MCF 10A (cell line): ENCODE results near the gene ZFAND3. TPM values are rescaled to one million over a fixed set of nuclear protein-coding genes. Genes with fewer than 3 reads are reported as not detected.

Experiments used
- BruUV-seq: library from RNA; stranded (reverse); fragments of 400-500 nt; replicated peaks from 2 replicates; lab custom pipeline; 2021; lab: Mats Ljungman, UMichigan
- CTCF ChIA-PET: fragments of 300-600 bp; sonication (Branson Sonifier 250); formaldehyde crosslinking; extraction: SDS; loops from one replicate; lab custom pipeline; 2021; ENCODE audit warnings: antibody characterized with exemption, inconsistent platforms; lab: Yijun Ruan, JAX
- POLR2A ChIA-PET: fragments of 300-600, 350-650 bp; sonication (Branson Sonifier 250); formaldehyde crosslinking; extraction: SDS; loops from one replicate; lab custom pipeline; 2020; ENCODE audit warnings: antibody characterized with exemption, inconsistent platforms; lab: Yijun Ruan, JAX
- DNase-seq: peaks from one replicate; pipeline ENCODE4 v3.0.0-alpha.2; 2018; ENCODE audit not compliant: unreplicated experiment
- H3K27ac Mint-ChIP-seq: one replicate; pipeline ENCODE4 v1.8.0; 2022; ENCODE audit warnings: mild to moderate bottlenecking, low read depth, mixed read lengths; ENCODE audit not compliant: unreplicated experiment
- H3K27me3 Mint-ChIP-seq: one replicate; pipeline ENCODE4 v1.8.0; 2022; ENCODE audit warnings: mixed read lengths; ENCODE audit not compliant: insufficient read depth, unreplicated experiment
- H3K36me3 Mint-ChIP-seq: one replicate; pipeline ENCODE4 v1.8.0; 2022; ENCODE audit warnings: mild to moderate bottlenecking, moderate library complexity, mixed read lengths; ENCODE audit not compliant: insufficient read depth, unreplicated experiment
- H3K4me1 Mint-ChIP-seq: one replicate; pipeline ENCODE4 v1.8.0; 2022; ENCODE audit warnings: mixed read lengths; ENCODE audit not compliant: insufficient read depth, unreplicated experiment
- H3K4me3 Mint-ChIP-seq: one replicate; pipeline ENCODE4 v1.8.0; 2022; ENCODE audit warnings: mild to moderate bottlenecking, moderate library complexity, mixed read lengths; ENCODE audit not compliant: unreplicated experiment
- H3K9me3 Mint-ChIP-seq: one replicate; pipeline ENCODE4 v1.8.0; 2022; ENCODE audit warnings: mixed read lengths; ENCODE audit not compliant: unreplicated experiment
- intact Hi-C: fragments of 100-400 bp; cut with micrococcal nuclease; formaldehyde crosslinking; loops from 2 replicates; pipeline ENCODE4 v1.14.1; 2022
- total RNA-seq: library from RNA; stranded (reverse); gene quantifications from 2 replicates; pipeline ENCODE4 v1.2.3, GENCODE V29; 2022
- TF ChIP-seq, protein P1 (sequence below): fragments of 200-600 bp; IDR thresholded peaks from one replicate; pipeline ENCODE4 v1.8.0; 2022; ENCODE audit warnings: antibody characterized with exemption, mild to moderate bottlenecking; ENCODE audit not compliant: unreplicated experiment

The ZFAND3 gene
- total RNA-seq, 1 experiment from 2014 or later: 100 TPM

DNA sequence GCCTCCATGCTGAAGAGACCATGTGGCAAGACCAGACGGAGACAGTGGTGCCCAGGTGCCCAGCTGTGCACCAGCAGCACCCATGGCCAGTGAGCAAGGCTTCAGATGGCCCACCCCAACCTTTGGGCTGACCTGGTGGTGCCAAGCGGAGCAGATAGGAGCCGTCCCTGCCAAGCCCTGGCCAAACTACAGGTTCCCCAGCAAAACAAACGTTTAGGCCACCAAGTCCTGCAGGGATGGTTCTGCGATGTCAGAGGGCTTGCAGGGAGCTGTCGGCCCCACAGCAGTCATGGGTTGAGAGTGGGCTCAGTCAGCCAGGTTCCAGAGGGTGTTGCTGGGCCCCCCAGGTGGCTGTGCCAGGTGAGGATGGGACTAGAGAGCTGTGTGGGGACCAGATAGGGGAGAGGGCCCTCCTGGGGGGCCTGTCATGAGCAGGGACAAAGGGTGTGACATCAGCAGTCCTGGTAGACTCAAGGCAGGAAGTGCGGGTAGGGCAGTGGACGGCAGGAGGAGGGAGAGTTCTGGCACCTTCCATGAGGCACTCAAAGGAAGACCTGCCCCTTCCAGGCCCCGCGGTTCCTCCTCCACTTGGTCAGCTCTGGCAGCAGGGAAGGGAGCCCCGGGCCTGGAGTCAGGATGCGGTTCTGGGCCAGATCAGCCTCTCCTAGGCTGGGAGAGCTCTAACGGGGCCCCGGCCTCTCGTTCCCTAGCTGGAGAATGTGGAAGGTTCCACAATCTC lies 342.4 kb downstream of the ZFAND3 start:
- no TSS peak for BruUV-seq
- H3K9me3 Mint-ChIP-seq: no peaks in the 10 kb centered on the region

DNA sequence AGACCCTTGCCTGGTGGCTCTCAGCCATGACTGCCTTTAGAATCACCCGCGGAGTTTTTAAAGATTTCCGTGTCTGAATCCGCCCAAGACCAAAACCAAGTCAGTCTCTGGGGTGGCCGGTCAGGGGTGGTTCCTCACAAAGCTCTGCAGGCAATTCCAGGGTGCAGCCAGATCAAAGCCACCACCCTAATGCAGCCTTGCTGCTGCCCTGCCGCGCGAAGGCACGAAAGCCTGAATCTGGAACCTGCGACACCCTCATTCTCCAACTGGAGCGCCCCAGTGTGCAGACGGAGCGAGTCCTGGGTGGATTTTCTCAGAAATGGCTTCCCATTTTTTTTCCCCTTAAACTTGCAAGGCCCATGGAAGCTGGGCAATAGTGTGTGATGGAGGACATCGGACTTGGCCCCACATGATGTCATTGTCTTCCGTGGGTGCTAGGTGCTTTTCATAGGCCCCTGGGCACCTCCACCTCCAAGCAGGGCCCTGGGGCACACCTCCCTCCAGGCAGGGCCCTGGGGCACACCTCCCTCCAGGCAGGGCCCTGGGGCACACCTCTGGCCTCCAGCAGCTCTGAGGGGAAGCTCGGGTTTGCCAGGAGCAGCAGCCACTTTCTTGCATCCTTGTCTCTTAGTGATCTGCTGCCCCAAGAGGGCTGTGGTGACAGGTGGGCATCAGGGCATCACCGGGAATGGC lies 343.1 kb downstream of the ZFAND3 start:
- TF ChIP-seq, protein P1, sequence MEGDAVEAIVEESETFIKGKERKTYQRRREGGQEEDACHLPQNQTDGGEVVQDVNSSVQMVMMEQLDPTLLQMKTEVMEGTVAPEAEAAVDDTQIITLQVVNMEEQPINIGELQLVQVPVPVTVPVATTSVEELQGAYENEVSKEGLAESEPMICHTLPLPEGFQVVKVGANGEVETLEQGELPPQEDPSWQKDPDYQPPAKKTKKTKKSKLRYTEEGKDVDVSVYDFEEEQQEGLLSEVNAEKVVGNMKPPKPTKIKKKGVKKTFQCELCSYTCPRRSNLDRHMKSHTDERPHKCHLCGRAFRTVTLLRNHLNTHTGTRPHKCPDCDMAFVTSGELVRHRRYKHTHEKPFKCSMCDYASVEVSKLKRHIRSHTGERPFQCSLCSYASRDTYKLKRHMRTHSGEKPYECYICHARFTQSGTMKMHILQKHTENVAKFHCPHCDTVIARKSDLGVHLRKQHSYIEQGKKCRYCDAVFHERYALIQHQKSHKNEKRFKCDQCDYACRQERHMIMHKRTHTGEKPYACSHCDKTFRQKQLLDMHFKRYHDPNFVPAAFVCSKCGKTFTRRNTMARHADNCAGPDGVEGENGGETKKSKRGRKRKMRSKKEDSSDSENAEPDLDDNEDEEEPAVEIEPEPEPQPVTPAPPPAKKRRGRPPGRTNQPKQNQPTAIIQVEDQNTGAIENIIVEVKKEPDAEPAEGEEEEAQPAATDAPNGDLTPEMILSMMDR: no peak
- POLR2A ChIA-PET: interaction anchor here (0.6 kb wide), 1 partner anchor 38 kb away, joined by 4 read pairs; no protein-coding TSS in a partner anchor
- DNase-seq: no peak
- H3K4me3 Mint-ChIP-seq: no peak overlapping the region
- no TSS peak for BruUV-seq
- no peaks in the 10 kb centered on the region for H3K9me3 Mint-ChIP-seq
- no peak overlapping the region for H3K27ac Mint-ChIP-seq
- CTCF ChIA-PET: interaction anchor here (0.7 kb wide), 1 partner anchor 129 kb away, joined by 3 read pairs; no protein-coding TSS in a partner anchor
- H3K27me3 Mint-ChIP-seq: no peaks in the 10 kb centered on the region
- intact Hi-C loops: no loop called here
- H3K4me1 Mint-ChIP-seq: no peaks in the 10 kb centered on the region
- no peaks in the 10 kb centered on the region for H3K36me3 Mint-ChIP-seq

More for the DNA sequence above, 342.4 kb downstream of the ZFAND3 start:
- no peak overlapping the region for H3K4me3 Mint-ChIP-seq
- TF ChIP-seq, protein P1: no peak
- no peaks in the 10 kb centered on the region for H3K36me3 Mint-ChIP-seq
- DNase-seq: no peak
- CTCF ChIA-PET: no interaction called here
- POLR2A ChIA-PET: interaction anchor here (0.6 kb wide), 1 partner anchor 37 kb away, joined by 4 read pairs; no protein-coding TSS in a partner anchor
- no peak overlapping the region for H3K27ac Mint-ChIP-seq
- intact Hi-C loops: no loop called here
- H3K27me3 Mint-ChIP-seq: no peaks in the 10 kb centered on the region
- H3K4me1 Mint-ChIP-seq: no peaks in the 10 kb centered on the region

DNA sequence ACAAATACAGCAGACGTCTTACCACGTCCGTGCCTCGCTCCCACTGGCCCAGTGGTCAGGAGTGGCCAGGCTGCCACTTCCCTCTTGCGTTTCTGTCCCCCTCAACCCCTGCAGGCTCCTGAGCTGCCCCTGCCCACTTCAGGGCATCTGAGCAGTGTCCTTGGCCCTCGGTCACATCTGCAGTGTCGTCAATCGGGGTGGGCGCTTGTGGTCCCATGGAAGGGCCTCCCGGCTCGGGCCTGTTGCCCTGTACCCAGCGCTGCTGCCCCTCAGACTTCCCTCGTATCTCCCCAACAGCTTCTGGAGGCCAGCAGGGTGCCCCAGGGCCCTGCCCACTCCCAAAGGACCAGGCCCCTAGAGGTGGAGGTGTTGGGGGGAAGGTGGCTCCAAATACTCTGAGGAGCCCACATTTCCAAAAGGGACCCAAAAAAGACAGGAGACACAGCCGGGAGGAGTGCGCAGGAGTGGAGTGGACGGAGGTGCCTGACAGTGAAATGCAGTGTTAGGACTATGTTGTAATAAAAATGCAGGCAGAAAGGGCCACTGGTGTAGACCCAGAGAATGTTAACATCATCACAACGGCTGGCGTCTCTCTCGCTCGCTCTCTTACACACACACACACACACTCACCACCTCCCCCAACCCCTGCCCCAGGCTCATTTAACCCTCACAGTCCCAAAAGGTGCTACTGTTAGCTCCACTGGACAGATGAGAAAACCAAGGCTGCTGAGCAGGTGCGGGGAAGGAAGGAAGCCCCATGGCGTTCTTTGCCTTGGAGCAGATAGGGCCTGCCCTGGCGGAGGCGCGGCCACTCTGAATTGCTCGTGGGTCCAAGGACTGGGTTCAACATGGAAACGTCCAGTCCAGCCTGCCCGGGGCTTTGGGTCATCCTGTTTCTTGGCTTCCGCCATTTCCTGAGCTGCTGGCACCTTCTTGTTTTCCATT lies 343.9 kb downstream of the ZFAND3 start:
- H3K36me3 Mint-ChIP-seq: no peaks in the 10 kb centered on the region
- ChIA-PET POLR2A (no interaction called here), CTCF (interaction anchor here (0.7 kb wide), 1 partner anchor 130 kb away, joined by 3 read pairs; no protein-coding TSS in a partner anchor)
- no peak overlapping the region for H3K4me3 Mint-ChIP-seq
- H3K4me1 Mint-ChIP-seq: no peaks in the 10 kb centered on the region
- no TSS peak for BruUV-seq
- no peak for DNase-seq
- no peaks in the 10 kb centered on the region for H3K9me3 Mint-ChIP-seq
- TF ChIP-seq, protein P1: no peak
- no peaks in the 10 kb centered on the region for H3K27me3 Mint-ChIP-seq
- intact Hi-C loops: no loop called here
- H3K27ac Mint-ChIP-seq: no peak overlapping the region
